ENCODE data around the gene VCL. TPM values are rescaled to one million over a fixed set of nuclear protein-coding genes. Genes with fewer than 3 reads are reported as not detected.

Gene VCL
- polyA plus RNA-seq, 1 donor from 2014 or later = 11.2 TPM

- Histone ChIP-seq H3K79me2 (replicated peaks; ENCODE audit: insufficient read depth, low read length) (no peaks in the 10 kb centered on the region), H3K4me2 (ENCODE audit: low read length) (no peak overlapping the region), H3K36me3 (ENCODE audit: insufficient read depth, low read length) (no peaks in the 10 kb centered on the region), H3K9ac (ENCODE audit: low read length) (no peak overlapping the region), H4K20me1 (ENCODE audit: insufficient read depth) (no peaks in the 10 kb centered on the region), H3K27ac (ENCODE audit: low read length) (no peak overlapping the region), H3K4me3 (ENCODE audit: low read length) (no peak overlapping the region), H3K27me3 (ENCODE audit: insufficient read depth, low read depth, low read length) (no peaks in the 10 kb centered on the region), H3K9me2 (ENCODE audit: insufficient read depth, low read length) (no peaks in the 10 kb centered on the region), H3F3A (ENCODE audit: insufficient read depth, low read length, poor library complexity, severe bottlenecking) (no peaks in the 10 kb centered on the region), H3K9me3 (ENCODE audit: low read length) (no peaks in the 10 kb centered on the region), H2AFZ (ENCODE audit: low read depth, low read length) (no peak overlapping the region)
- TF ChIP-seq RAD21 (conservative IDR thresholded peaks at IDR 0.05) (no peak), MXI1 (conservative IDR thresholded peaks at IDR 0.05; ENCODE audit: poor library complexity, severe bottlenecking) (no peak), CTCF (IDR thresholded peaks at IDR 0.05; ENCODE audit: poor library complexity, severe bottlenecking) (no peak), EZH2 (IDR thresholded peaks at IDR 0.05; ENCODE audit: borderline replicate concordance, insufficient read depth, low read length, poor library complexity, severe bottlenecking) (no peak), TAF1 (IDR thresholded peaks at IDR 0.05; ENCODE audit: low read depth) (no peak), SMC3 (conservative IDR thresholded peaks at IDR 0.05; ENCODE audit: poor library complexity) (no peak), REST (IDR thresholded peaks at IDR 0.05; ENCODE audit: borderline replicate concordance) (no peak), POLR2AphosphoS5 (IDR thresholded peaks at IDR 0.05) (no peak), EP300 (conservative IDR thresholded peaks at IDR 0.05; ENCODE audit: poor library complexity, severe bottlenecking) (no peak)
These were observed 116.1 kb downstream of the VCL start for GRCh38 chr10:74114041-74114448.

GRCh38 chr10:74117738-74118137 is 119.8 kb downstream of the VCL start:
- Histone ChIP-seq H3K27ac (ENCODE audit: low read length) (no peak overlapping the region), H2AFZ (ENCODE audit: low read depth, low read length) (no peak overlapping the region), H3K27me3 (ENCODE audit: insufficient read depth, low read depth, low read length) (no peaks in the 10 kb centered on the region), H3K79me2 (replicated peaks; ENCODE audit: insufficient read depth, low read length) (no peaks in the 10 kb centered on the region), H4K20me1 (ENCODE audit: insufficient read depth) (no peaks in the 10 kb centered on the region), H3K36me3 (ENCODE audit: insufficient read depth, low read length) (no peaks in the 10 kb centered on the region), H3K4me2 (ENCODE audit: low read length) (no peak overlapping the region), H3K9me2 (ENCODE audit: insufficient read depth, low read length) (no peaks in the 10 kb centered on the region), H3K4me3 (ENCODE audit: low read length) (no peak overlapping the region), H3K9me3 (ENCODE audit: low read length) (no peaks in the 10 kb centered on the region), H3F3A (ENCODE audit: insufficient read depth, low read length, poor library complexity, severe bottlenecking) (no peaks in the 10 kb centered on the region), H3K9ac (ENCODE audit: low read length) (no peak overlapping the region)
- TF ChIP-seq TAF1 (IDR thresholded peaks at IDR 0.05; ENCODE audit: low read depth) (no peak), CTCF (IDR thresholded peaks at IDR 0.05; ENCODE audit: poor library complexity, severe bottlenecking) (no peak), MXI1 (conservative IDR thresholded peaks at IDR 0.05; ENCODE audit: poor library complexity, severe bottlenecking) (no peak), EZH2 (IDR thresholded peaks at IDR 0.05; ENCODE audit: borderline replicate concordance, insufficient read depth, low read length, poor library complexity, severe bottlenecking) (no peak), RAD21 (conservative IDR thresholded peaks at IDR 0.05) (no peak), EP300 (conservative IDR thresholded peaks at IDR 0.05; ENCODE audit: poor library complexity, severe bottlenecking) (no peak), SMC3 (conservative IDR thresholded peaks at IDR 0.05; ENCODE audit: poor library complexity) (no peak), POLR2AphosphoS5 (IDR thresholded peaks at IDR 0.05) (no peak), REST (IDR thresholded peaks at IDR 0.05; ENCODE audit: borderline replicate concordance) (no peak)
